ENCODE results near the gene UTP3. TPM values are rescaled to one million over a fixed set of nuclear protein-coding genes. Genes with fewer than 3 reads are reported as not detected.
"Not testable (repeated sequence)": the region's sequence is repeated elsewhere in the genome, so short reads cannot be mapped to it uniquely, and the experiment has no call there.

Gene UTP3
- total RNA-seq, 5 donors from 2014 or later (not counting 1 experiment from before 2014, with no cell fraction given), result 15.1 to 34.9 (median 34.0) TPM

DNA sequence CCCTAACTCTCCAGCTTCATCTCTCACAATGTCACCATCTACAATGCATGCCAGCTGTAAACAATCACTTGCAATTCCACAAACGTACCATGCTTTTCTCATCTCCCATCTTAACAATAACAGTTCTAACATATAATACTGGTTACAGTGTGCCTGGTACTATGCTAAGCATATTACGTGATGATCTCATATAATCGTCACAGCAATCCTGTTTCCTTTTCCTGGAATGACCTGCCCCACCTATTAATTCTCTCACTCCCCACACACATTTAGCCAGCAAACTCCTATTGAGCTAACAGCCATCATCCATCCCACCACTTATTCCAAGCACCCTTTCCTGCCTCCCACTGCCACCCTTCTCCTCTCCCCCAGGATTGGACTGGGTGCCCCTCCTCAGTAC lies 29.9 kb upstream of the UTP3 start:
- 85% methylated on average over 2 of the region's 3 CpGs for WGBS (ENCODE audit: insufficient coverage)
- H3K4me1 Mint-ChIP-seq, result peaks cover 0 to 2% (median 0%) of the 10 kb centered on the region in 3 donors

DNA sequence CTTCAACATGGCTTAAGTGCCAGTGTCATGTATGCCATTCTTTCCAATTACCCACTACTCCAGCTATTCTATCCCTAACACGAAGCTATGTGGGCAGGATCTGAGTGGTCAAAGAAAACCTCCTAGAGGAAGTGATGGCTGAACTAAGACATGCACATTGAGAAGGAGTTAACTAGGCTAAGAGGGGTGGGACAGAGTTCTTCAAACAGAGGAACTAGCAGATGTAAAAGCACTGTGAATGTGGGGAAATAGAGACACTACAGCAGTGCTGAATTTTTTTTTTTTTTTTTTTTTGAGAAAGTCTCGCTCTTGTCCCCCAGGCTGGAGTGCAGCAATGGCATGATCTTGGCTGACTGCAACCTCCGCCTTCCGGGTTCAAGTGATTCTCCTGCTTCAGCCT lies 28.2 kb upstream of the UTP3 start:
- ATAC-seq (replicated peaks in 1 of 4) (no peak), DNase-seq (no peak)
- Histone ChIP-seq H3K27ac (ENCODE audit: low read length) (no peak overlapping the region), H3K36me3 (ENCODE audit: control insufficient read depth in 2 of 2, extremely low read depth in 1 of 2, insufficient read depth in 1 of 2, low read length in 1 of 2) (no peaks in the 10 kb centered on the region), H3K27me3 (replicated peaks in 1 of 2; ENCODE audit: control insufficient read depth in 2 of 2, extremely low read depth in 1 of 2, insufficient read depth in 2 of 2, low read length in 1 of 2) (peaks cover 0 to 2% of the 10 kb centered on the region in 2 experiments), H3K9me3 (no peaks in the 10 kb centered on the region), H3K4me1 (ENCODE audit: control insufficient read depth in 1 of 2, extremely low read depth in 1 of 2, insufficient read depth in 2 of 2, low read length in 2 of 2) (no peaks in the 10 kb centered on the region), H3K4me3 (ENCODE audit: control insufficient read depth in 1 of 2, extremely low read depth in 1 of 2, low read length in 1 of 2) (no peak overlapping the region)
- Mint-ChIP-seq H3K36me3 (no peaks in the 10 kb centered on the region), H3K4me3 (no peak overlapping the region), H3K9me3 (no peaks in the 10 kb centered on the region), H3K27me3 (peaks cover 3 to 5% of the 10 kb centered on the region in 2 donors), H3K4me1 (peaks cover 0 to 2% (median 0%) of the 10 kb centered on the region in 3 donors), H3K27ac (no peak overlapping the region)
- ChIA-PET CTCF (interaction anchor here in 1 of 2 donors (0.5 to 0.7 kb wide), 2 partner anchors 9 kb away, joined by 3 to 6 read pairs; no protein-coding TSS in a partner anchor), POLR2A (no interaction called here)
- no CpG with 5 or more reads among the region's 4 CpGs for WGBS (ENCODE audit: insufficient coverage)

More for the DNA sequence above, 29.9 kb upstream of the UTP3 start:
- Mint-ChIP-seq H3K27me3 (peaks cover 3 to 5% of the 10 kb centered on the region in 2 donors), H3K36me3 (no peaks in the 10 kb centered on the region), H3K4me3 (no peak overlapping the region), H3K9me3 (no peaks in the 10 kb centered on the region), H3K27ac (no peak overlapping the region)
- Histone ChIP-seq H3K27me3 (replicated peaks in 1 of 2; ENCODE audit: control insufficient read depth in 2 of 2, extremely low read depth in 1 of 2, insufficient read depth in 2 of 2, low read length in 1 of 2) (no peaks in the 10 kb centered on the region), H3K4me1 (ENCODE audit: control insufficient read depth in 1 of 2, extremely low read depth in 1 of 2, insufficient read depth in 2 of 2, low read length in 2 of 2) (no peaks in the 10 kb centered on the region), H3K36me3 (ENCODE audit: control insufficient read depth in 2 of 2, extremely low read depth in 1 of 2, insufficient read depth in 1 of 2, low read length in 1 of 2) (no peaks in the 10 kb centered on the region), H3K27ac (ENCODE audit: low read length) (no peak overlapping the region), H3K9me3 (no peaks in the 10 kb centered on the region), H3K4me3 (ENCODE audit: control insufficient read depth in 1 of 2, extremely low read depth in 1 of 2, low read length in 1 of 2) (no peak overlapping the region)
- no peak for DNase-seq
- ChIA-PET CTCF (interaction anchor here in 1 of 2 donors (0.6 kb wide), 1 partner anchor 164 kb away, joined by 3 read pairs; no protein-coding TSS in a partner anchor), POLR2A (no interaction called here)
- ATAC-seq (replicated peaks in 1 of 4), result no peak

DNA sequence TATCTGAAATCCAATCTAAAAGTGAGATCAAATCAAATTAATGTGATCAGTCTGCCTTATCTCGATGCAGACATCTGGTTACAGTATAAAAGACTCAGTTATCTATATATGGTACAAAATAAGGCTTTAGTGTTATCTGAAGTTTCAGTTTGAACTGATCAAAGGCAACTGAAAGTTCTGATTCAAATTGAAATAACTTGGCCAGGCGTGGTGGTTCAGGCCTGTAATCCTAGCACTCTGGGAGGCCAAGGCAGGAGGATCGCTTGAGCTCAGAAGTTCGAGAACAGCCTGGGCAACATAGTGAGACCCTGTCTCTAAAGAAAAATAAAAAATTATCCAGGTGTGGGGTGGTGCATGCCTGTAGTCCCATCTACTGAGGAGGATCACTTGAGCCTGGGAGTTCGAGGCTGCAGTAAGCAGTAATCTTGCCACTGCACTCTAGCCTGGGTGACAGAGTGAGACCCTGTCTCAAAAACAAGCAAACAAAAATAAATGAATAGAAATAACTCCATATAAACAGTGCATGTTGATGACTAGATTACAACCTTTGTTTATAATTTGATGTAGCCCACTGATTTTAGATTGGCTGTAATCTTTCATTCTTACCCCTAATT lies 26.9 kb upstream of the UTP3 start:
- DNase-seq; H3K4me3 Mint-ChIP-seq; H3K4me1 ChIP-seq (ENCODE audit: control insufficient read depth in 1 of 2, extremely low read depth in 1 of 2, insufficient read depth in 2 of 2, low read length in 2 of 2); H3K36me3 ChIP-seq (ENCODE audit: control insufficient read depth in 2 of 2, extremely low read depth in 1 of 2, insufficient read depth in 1 of 2, low read length in 1 of 2); POLR2A ChIA-PET; H3K9me3 Mint-ChIP-seq; H3K4me1 Mint-ChIP-seq; ATAC-seq (replicated peaks in 1 of 4); H3K27me3 ChIP-seq (replicated peaks in 1 of 2; ENCODE audit: control insufficient read depth in 2 of 2, extremely low read depth in 1 of 2, insufficient read depth in 2 of 2, low read length in 1 of 2); H3K27me3 Mint-ChIP-seq; H3K27ac Mint-ChIP-seq; H3K36me3 Mint-ChIP-seq; H3K4me3 ChIP-seq (ENCODE audit: control insufficient read depth in 1 of 2, extremely low read depth in 1 of 2, low read length in 1 of 2); H3K9me3 ChIP-seq; H3K27ac ChIP-seq (ENCODE audit: low read length): not testable (repeated sequence)
- WGBS (ENCODE audit: insufficient coverage), result no CpG with 5 or more reads among the region's 5 CpGs
- CTCF ChIA-PET, result interaction anchor here (0.6 to 0.9 kb wide), 2 partner anchors 9 to 10 kb away, joined by 3 read pairs; no protein-coding TSS in a partner anchor

DNA sequence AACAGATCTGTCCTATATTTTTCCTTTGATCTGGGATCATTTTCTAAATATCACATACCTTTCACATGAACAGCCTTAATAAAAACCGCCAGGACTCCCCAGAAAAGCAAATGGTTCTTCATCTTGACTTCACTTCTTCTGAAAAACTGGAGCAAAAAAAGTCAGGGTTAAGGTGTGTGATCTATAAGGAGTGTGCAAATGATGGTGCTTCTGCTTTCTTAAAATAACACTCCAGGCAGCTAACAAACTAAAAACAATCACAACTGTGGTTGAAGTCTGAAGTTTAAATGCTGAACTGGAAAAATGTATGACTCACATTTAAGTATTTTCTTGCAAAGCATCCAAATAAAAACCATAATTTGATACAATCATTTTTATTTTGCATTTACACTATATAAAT lies 22.0 kb upstream of the UTP3 start, which contains the start of gene JCHAIN:
Gene JCHAIN, minus strand, starts transcription at position 140 of the 400 bp plus-strand sequence. Its CDS starts 18 bp downstream, at position 122.
- Histone ChIP-seq H3K4me3 (ENCODE audit: control insufficient read depth in 1 of 2, extremely low read depth in 1 of 2, low read length in 1 of 2) (no peak within 1 kb of the TSS), H3K4me1 (ENCODE audit: control insufficient read depth in 1 of 2, extremely low read depth in 1 of 2, insufficient read depth in 2 of 2, low read length in 2 of 2) (no peaks in the 10 kb centered on the region), H3K27me3 (replicated peaks in 1 of 2; ENCODE audit: control insufficient read depth in 2 of 2, extremely low read depth in 1 of 2, insufficient read depth in 2 of 2, low read length in 1 of 2) (peaks cover 0 to 2% of the 10 kb centered on the region in 2 experiments), H3K36me3 (ENCODE audit: control insufficient read depth in 2 of 2, extremely low read depth in 1 of 2, insufficient read depth in 1 of 2, low read length in 1 of 2) (no peaks in the 10 kb centered on the region), H3K27ac (ENCODE audit: low read length) (no peak within 1 kb of the TSS), H3K9me3 (no peaks in the 10 kb centered on the region)
- DNase-seq, result no peak
- POLR2A ChIA-PET, result interaction anchor here in 1 of 2 donors (1.3 kb wide), 1 partner anchor 10 kb away, joined by 4 read pairs; no protein-coding TSS in a partner anchor
- H3K4me1 Mint-ChIP-seq, result peaks cover 0 to 11% (median 2%) of the 10 kb centered on the region in 3 donors
- H3K4me3 Mint-ChIP-seq, result peak within 1 kb of the TSS in 1 of 3 donors; percentile 45
- no peak within 1 kb of the TSS for H3K27ac Mint-ChIP-seq
- no peaks in the 10 kb centered on the region for H3K36me3 Mint-ChIP-seq
- ATAC-seq (replicated peaks in 1 of 4), result no peak
- CTCF ChIA-PET, result interaction anchor here in 1 of 2 donors (1.0 kb wide), 1 partner anchor 344 kb away, joined by 5 read pairs; no protein-coding TSS in a partner anchor
- H3K27me3 Mint-ChIP-seq, result peaks cover 4 to 6% of the 10 kb centered on the region in 2 donors
- WGBS (ENCODE audit: insufficient coverage), result no CpG with 5 or more reads among the region's 1 CpG
- no peaks in the 10 kb centered on the region for H3K9me3 Mint-ChIP-seq

DNA sequence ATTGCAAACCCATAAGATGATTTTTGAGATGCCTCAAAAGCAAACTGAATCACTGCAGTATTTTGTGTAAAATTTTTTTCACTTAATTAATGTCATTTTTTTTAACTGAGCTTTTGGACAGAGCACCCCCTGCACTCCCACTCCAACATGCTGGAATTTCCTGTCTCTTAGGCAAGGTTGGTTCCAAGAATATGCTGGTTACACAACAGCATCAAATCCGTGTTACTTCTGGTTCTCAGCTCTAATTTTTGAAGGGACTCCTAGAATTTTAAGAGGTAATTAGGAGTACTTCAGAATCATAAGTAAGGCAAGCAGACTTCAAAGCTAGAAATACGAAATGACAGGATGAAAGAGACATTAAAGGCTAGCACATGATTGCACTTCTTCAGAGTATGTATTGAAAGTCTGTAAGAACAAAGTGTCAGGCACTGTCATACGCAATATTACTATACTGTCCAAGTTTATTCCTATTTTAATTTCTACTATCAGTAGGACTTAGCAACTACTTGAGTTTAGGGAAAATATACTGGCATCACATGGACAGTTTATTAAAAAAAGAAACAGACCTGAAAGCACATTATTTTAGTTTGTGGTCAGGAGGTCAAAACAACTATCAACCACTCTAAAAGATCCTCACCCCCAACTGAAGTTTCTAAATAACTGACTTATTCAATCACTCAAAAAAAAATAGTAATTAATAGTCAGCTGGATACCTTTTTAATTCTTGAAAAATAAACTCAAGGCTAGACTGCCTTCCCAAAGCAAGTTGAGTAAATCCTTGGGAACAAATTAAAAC lies 20.4 kb upstream of the UTP3 start:
- Histone ChIP-seq H3K36me3 (ENCODE audit: control insufficient read depth in 2 of 2, extremely low read depth in 1 of 2, insufficient read depth in 1 of 2, low read length in 1 of 2) (no peaks in the 10 kb centered on the region), H3K27ac (ENCODE audit: low read length) (no peak overlapping the region), H3K9me3 (no peaks in the 10 kb centered on the region), H3K4me3 (ENCODE audit: control insufficient read depth in 1 of 2, extremely low read depth in 1 of 2, low read length in 1 of 2) (no peak overlapping the region), H3K27me3 (replicated peaks in 1 of 2; ENCODE audit: control insufficient read depth in 2 of 2, extremely low read depth in 1 of 2, insufficient read depth in 2 of 2, low read length in 1 of 2) (peaks cover 0 to 2% of the 10 kb centered on the region in 2 experiments), H3K4me1 (ENCODE audit: control insufficient read depth in 1 of 2, extremely low read depth in 1 of 2, insufficient read depth in 2 of 2, low read length in 2 of 2) (no peaks in the 10 kb centered on the region)
- Mint-ChIP-seq H3K4me3 (no peak overlapping the region), H3K9me3 (no peaks in the 10 kb centered on the region), H3K36me3 (no peaks in the 10 kb centered on the region), H3K27me3 (peaks cover 4 to 6% of the 10 kb centered on the region in 2 donors), H3K27ac (no peak overlapping the region), H3K4me1 (peaks cover 0 to 11% (median 2%) of the 10 kb centered on the region in 3 donors)
- DNase-seq (no peak), ATAC-seq (replicated peaks in 1 of 4) (no peak)
- WGBS (ENCODE audit: insufficient coverage), result 50% methylated on average over 1 of the region's 3 CpGs
- ChIA-PET POLR2A (interaction anchor here (0.6 to 1.3 kb wide), 5 partner anchors 12 to 44 kb away, joined by 3 to 11 read pairs (median 6); no protein-coding TSS in a partner anchor), CTCF (interaction anchor here (0.7 to 1.2 kb wide), 4 partner anchors 11 to 66 kb away, joined by 3 to 7 read pairs (median 3); no protein-coding TSS in a partner anchor)

DNA sequence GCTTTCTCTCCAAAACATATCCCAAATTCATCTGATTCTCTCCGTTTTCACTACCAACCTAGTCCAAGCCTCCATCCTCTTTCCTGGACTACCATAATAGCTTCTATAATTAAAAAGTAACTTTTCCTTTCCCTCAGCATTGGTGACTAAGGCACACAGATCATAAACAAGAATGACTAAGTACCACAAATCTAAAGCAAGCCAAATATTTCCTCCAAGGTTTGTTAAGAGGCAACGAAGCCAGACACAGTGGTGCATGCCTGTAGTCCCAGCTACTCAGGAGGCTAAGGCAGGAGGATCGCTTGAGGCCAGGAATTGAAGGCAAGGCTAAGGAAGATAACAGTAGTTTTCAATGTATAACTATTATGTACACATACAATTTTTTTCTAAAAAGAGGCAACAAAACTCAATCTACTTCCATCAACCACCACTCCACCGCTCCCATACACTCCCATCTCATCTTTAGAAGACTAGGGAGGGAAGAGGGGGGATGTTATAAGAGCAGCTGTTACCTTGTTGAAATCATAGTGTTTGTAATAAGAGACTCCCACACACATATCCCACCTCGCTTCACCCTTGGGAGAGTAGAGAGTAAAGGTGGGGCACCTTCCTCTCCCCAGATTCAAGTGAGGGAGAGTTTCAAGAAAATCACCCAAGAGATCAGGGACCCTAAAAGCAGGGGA lies 17.9 kb upstream of the UTP3 start:
- CTCF ChIA-PET, result no interaction called here
- no peaks in the 10 kb centered on the region for H3K4me1 ChIP-seq (ENCODE audit: control insufficient read depth in 1 of 2, extremely low read depth in 1 of 2, insufficient read depth in 2 of 2, low read length in 2 of 2)
- H3K27me3 ChIP-seq (replicated peaks in 1 of 2; ENCODE audit: control insufficient read depth in 2 of 2, extremely low read depth in 1 of 2, insufficient read depth in 2 of 2, low read length in 1 of 2), result no peaks in the 10 kb centered on the region
- Mint-ChIP-seq H3K36me3 (no peaks in the 10 kb centered on the region), H3K4me1 (peaks cover 0 to 11% (median 2%) of the 10 kb centered on the region in 3 donors), H3K27me3 (peaks cover 6 to 7% of the 10 kb centered on the region in 2 donors), H3K27ac (no peak overlapping the region), H3K4me3 (no peak overlapping the region), H3K9me3 (no peaks in the 10 kb centered on the region)
- H3K36me3 ChIP-seq (ENCODE audit: control insufficient read depth in 2 of 2, extremely low read depth in 1 of 2, insufficient read depth in 1 of 2, low read length in 1 of 2), result no peaks in the 10 kb centered on the region
- 91% methylated on average over 1 of the region's 5 CpGs for WGBS (ENCODE audit: insufficient coverage)
- H3K9me3 ChIP-seq, result no peaks in the 10 kb centered on the region
- ATAC-seq (replicated peaks in 1 of 4), result no peak
- no peak for DNase-seq
- no peak overlapping the region for H3K27ac ChIP-seq (ENCODE audit: low read length)
- no peak overlapping the region for H3K4me3 ChIP-seq (ENCODE audit: control insufficient read depth in 1 of 2, extremely low read depth in 1 of 2, low read length in 1 of 2)
- POLR2A ChIA-PET, result interaction anchor here in 1 of 2 donors (0.6 kb wide), 1 partner anchor 24 kb away, joined by 7 read pairs; no protein-coding TSS in a partner anchor
